Liver (tissue), 3 donors: ENCODE data around the gene LSM5.

ENCODE experiments used
- FOXA1 ChIP-seq: IDR thresholded peaks from 2 replicates; pipeline ENCODE4 v1.6.1; 2016; ENCODE audit warnings: antibody characterized with exemption
- HNF4A ChIP-seq, 2 donors: conservative IDR thresholded peaks; 2 replicates each; pipeline ENCODE4 v1.6.1; 2016; ENCODE audit warnings: antibody characterized with exemption in 2 of 2, mild to moderate bottlenecking in 2 of 2
- RAD21 ChIP-seq, 2 donors: IDR thresholded peaks; 2 replicates each; pipeline ENCODE4 v1.6.1; 2016; ENCODE audit warnings: antibody characterized with exemption in 2 of 2, mild to moderate bottlenecking in 2 of 2
- TAF1 ChIP-seq: conservative IDR thresholded peaks from 2 replicates; pipeline ENCODE4 v1.6.1; 2016; ENCODE audit warnings: antibody characterized with exemption, mild to moderate bottlenecking
- TF ChIP-seq, protein P1 (sequence below): fragments of 150-350 bp; IDR thresholded peaks from 2 replicates; pipeline ENCODE4 v1.5.1; 2017; ENCODE audit warnings: improper control_type of control experiment, low read depth, low read length; ENCODE audit not compliant: missing input control
- TF ChIP-seq, protein P2 (sequence below): IDR thresholded peaks from 2 replicates; pipeline ENCODE4 v1.6.1; 2016; ENCODE audit warnings: antibody characterized with exemption, mild to moderate bottlenecking
- donor health status: healthy.
- donor health status: healthy.

DNA sequence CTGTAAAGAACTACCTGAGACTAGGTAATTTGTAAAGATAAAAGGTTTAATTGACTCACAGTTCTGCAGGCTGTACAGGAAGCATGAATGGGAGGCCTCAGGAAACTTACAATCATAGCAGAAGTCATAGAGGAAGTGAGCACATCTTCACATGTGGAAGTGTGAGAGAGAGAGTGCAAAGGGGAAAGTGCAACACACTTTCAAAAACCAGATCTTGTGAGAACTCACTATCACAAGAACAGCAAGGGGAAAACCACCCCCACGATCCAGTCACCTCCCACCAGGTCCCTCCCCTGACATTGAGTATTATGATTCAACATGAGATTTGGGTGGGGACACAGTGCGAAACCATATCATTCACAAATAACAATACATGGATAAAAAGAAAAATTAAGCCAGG is 29.6 kb upstream of the LSM5 start:
- TF ChIP-seq, protein P1, sequence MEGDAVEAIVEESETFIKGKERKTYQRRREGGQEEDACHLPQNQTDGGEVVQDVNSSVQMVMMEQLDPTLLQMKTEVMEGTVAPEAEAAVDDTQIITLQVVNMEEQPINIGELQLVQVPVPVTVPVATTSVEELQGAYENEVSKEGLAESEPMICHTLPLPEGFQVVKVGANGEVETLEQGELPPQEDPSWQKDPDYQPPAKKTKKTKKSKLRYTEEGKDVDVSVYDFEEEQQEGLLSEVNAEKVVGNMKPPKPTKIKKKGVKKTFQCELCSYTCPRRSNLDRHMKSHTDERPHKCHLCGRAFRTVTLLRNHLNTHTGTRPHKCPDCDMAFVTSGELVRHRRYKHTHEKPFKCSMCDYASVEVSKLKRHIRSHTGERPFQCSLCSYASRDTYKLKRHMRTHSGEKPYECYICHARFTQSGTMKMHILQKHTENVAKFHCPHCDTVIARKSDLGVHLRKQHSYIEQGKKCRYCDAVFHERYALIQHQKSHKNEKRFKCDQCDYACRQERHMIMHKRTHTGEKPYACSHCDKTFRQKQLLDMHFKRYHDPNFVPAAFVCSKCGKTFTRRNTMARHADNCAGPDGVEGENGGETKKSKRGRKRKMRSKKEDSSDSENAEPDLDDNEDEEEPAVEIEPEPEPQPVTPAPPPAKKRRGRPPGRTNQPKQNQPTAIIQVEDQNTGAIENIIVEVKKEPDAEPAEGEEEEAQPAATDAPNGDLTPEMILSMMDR = no peak
- TF ChIP-seq, protein P2, sequence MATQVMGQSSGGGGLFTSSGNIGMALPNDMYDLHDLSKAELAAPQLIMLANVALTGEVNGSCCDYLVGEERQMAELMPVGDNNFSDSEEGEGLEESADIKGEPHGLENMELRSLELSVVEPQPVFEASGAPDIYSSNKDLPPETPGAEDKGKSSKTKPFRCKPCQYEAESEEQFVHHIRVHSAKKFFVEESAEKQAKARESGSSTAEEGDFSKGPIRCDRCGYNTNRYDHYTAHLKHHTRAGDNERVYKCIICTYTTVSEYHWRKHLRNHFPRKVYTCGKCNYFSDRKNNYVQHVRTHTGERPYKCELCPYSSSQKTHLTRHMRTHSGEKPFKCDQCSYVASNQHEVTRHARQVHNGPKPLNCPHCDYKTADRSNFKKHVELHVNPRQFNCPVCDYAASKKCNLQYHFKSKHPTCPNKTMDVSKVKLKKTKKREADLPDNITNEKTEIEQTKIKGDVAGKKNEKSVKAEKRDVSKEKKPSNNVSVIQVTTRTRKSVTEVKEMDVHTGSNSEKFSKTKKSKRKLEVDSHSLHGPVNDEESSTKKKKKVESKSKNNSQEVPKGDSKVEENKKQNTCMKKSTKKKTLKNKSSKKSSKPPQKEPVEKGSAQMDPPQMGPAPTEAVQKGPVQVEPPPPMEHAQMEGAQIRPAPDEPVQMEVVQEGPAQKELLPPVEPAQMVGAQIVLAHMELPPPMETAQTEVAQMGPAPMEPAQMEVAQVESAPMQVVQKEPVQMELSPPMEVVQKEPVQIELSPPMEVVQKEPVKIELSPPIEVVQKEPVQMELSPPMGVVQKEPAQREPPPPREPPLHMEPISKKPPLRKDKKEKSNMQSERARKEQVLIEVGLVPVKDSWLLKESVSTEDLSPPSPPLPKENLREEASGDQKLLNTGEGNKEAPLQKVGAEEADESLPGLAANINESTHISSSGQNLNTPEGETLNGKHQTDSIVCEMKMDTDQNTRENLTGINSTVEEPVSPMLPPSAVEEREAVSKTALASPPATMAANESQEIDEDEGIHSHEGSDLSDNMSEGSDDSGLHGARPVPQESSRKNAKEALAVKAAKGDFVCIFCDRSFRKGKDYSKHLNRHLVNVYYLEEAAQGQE = no peak
- TF ChIP-seq TAF1 = no peak
- TF ChIP-seq FOXA1 = no peak
- TF ChIP-seq RAD21 (IDR thresholded peaks at IDR 0.05) = no peak
- no peak for TF ChIP-seq HNF4A (conservative IDR thresholded peaks at IDR 0.05)
